SU-DHL-6 (cell line): Measurements from ENCODE around the gene ZNF805.

Source experiments
- CTCF ChIP-seq: fragments of 200-600 bp; sonication (generic); IDR thresholded peaks from one replicate; pipeline ENCODE4 v1.5.1; 2017; ENCODE audit warnings: antibody characterized with exemption, mild to moderate bottlenecking, low read length, moderate library complexity; ENCODE audit not compliant: insufficient read depth, poor library complexity, severe bottlenecking
- EZH2phosphoT487 ChIP-seq: fragments of 200-600 bp; sonication (generic), shearing (Covaris generic); conservative IDR thresholded peaks from 2 replicates; pipeline ENCODE4 v1.6.1; 2018; ENCODE audit warnings: mild to moderate bottlenecking, antibody characterized with exemption, low read length, moderate library complexity, mixed read lengths

- TF ChIP-seq CTCF (no peak), EZH2phosphoT487 (no peak)
Measured at GRCh38 chr19:57202160-57202559, 38.3 kb upstream of the ZNF805 start.
